HepG2 (cell line): ENCODE measurements around the gene CEP162.

Source experiments
- CREM ChIP-seq, 2 experiments: sonication (generic) in 1 of 2; formaldehyde crosslinking in 1 of 2; IDR thresholded peaks; 2 replicates each; pipeline versions ENCODE4 v1.4.0 to v1.6.1; 2016 to 2020; ENCODE audit warnings: antibody characterized with exemption in 1 of 2, mild to moderate bottlenecking in 1 of 2, missing genetic modification reagents in 1 of 2
- ETV6 ChIP-seq: sonication (generic); formaldehyde crosslinking; conservative IDR thresholded peaks from 2 replicates; pipeline ENCODE4 v1.4.0; 2020; ENCODE audit warnings: missing genetic modification reagents
- HHEX ChIP-seq: IDR thresholded peaks from 2 replicates; pipeline ENCODE4 v1.6.1; 2016; ENCODE audit warnings: control low read depth
- HNRNPL ChIP-seq: fragments of 200-400 bp; formaldehyde crosslinking; IDR thresholded peaks from 2 replicates; pipeline ENCODE4 v1.6.1; 2017; ENCODE audit warnings: mild to moderate bottlenecking, low read depth, low read length
- KDM1A ChIP-seq: IDR thresholded peaks from 2 replicates; pipeline ENCODE4 v1.6.1; 2016; ENCODE audit warnings: missing compliant biosample characterization
- SOX6 ChIP-seq, 2 experiments: fragments of 450-650 bp in 1 of 2; sonication (generic) in 1 of 2; formaldehyde crosslinking in 1 of 2; IDR thresholded peaks; 2 replicates each; pipeline versions ENCODE4 v1.4.0 to v1.6.1; 2017 to 2020; ENCODE audit warnings: antibody characterized with exemption in 1 of 2, mild to moderate bottlenecking in 1 of 2, missing genetic modification reagents in 1 of 2
- YY1 ChIP-seq: IDR thresholded peaks from 2 replicates; pipeline ENCODE4 v1.6.1; 2011; ENCODE audit warnings: low read length, low read depth, moderate library complexity, mild to moderate bottlenecking; ENCODE audit not compliant: insufficient read depth, insufficient replicate concordance
- ZBTB8A ChIP-seq: sonication (generic); formaldehyde crosslinking; IDR thresholded peaks from 2 replicates; pipeline ENCODE4 v1.4.0; 2020; ENCODE audit warnings: mild to moderate bottlenecking, low read depth, missing genetic modification reagents, borderline replicate concordance
- ZNF230 ChIP-seq: sonication (generic); formaldehyde crosslinking; IDR thresholded peaks from 2 replicates; pipeline ENCODE4 v1.4.0; 2020; ENCODE audit warnings: mild to moderate bottlenecking, missing genetic modification reagents
- TF ChIP-seq, protein P1 (sequence below): sonication (generic); formaldehyde crosslinking; IDR thresholded peaks from 2 replicates; pipeline ENCODE4 v1.5.0; 2020; ENCODE audit warnings: mild to moderate bottlenecking, missing genetic modification reagents, moderate library complexity
- TF ChIP-seq, protein P2 (sequence below): sonication (generic); formaldehyde crosslinking; IDR thresholded peaks from 2 replicates; pipeline ENCODE4 v1.8.1; 2023; ENCODE audit warnings: missing genetic modification reagents, inconsistent platforms, borderline replicate concordance
- TF ChIP-seq, protein P3 (sequence below): sonication (generic); formaldehyde crosslinking; IDR thresholded peaks from 2 replicates; pipeline ENCODE4 v1.5.1; 2020; ENCODE audit warnings: mild to moderate bottlenecking, missing genetic modification reagents, borderline replicate concordance
- TF ChIP-seq, protein P4 (sequence below): sonication (generic); formaldehyde crosslinking; IDR thresholded peaks from 2 replicates; pipeline ENCODE4 v1.4.0; 2020; ENCODE audit warnings: missing genetic modification reagents

- no peak for TF ChIP-seq HNRNPL
- no peak for TF ChIP-seq ZBTB8A (CRISPR knock-in tag)
- TF ChIP-seq, protein P1, sequence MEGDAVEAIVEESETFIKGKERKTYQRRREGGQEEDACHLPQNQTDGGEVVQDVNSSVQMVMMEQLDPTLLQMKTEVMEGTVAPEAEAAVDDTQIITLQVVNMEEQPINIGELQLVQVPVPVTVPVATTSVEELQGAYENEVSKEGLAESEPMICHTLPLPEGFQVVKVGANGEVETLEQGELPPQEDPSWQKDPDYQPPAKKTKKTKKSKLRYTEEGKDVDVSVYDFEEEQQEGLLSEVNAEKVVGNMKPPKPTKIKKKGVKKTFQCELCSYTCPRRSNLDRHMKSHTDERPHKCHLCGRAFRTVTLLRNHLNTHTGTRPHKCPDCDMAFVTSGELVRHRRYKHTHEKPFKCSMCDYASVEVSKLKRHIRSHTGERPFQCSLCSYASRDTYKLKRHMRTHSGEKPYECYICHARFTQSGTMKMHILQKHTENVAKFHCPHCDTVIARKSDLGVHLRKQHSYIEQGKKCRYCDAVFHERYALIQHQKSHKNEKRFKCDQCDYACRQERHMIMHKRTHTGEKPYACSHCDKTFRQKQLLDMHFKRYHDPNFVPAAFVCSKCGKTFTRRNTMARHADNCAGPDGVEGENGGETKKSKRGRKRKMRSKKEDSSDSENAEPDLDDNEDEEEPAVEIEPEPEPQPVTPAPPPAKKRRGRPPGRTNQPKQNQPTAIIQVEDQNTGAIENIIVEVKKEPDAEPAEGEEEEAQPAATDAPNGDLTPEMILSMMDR (CRISPR knock-in tag): no peak
- TF ChIP-seq KDM1A (CRISPR knock-in tag): no peak
- TF ChIP-seq, protein P2, sequence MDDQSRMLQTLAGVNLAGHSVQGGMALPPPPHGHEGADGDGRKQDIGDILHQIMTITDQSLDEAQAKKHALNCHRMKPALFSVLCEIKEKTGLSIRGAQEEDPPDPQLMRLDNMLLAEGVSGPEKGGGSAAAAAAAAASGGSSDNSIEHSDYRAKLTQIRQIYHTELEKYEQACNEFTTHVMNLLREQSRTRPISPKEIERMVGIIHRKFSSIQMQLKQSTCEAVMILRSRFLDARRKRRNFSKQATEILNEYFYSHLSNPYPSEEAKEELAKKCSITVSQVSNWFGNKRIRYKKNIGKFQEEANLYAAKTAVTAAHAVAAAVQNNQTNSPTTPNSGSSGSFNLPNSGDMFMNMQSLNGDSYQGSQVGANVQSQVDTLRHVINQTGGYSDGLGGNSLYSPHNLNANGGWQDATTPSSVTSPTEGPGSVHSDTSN (CRISPR knock-in tag): no peak
- no peak for TF ChIP-seq ZNF230
- no peak for TF ChIP-seq CREM (IDR thresholded peaks at IDR 0.05)
- TF ChIP-seq CREM (CRISPR knock-in tag; IDR thresholded peaks at IDR 0.05): no peak
- no peak for TF ChIP-seq ETV6 (CRISPR knock-in tag)
- TF ChIP-seq SOX6 (IDR thresholded peaks at IDR 0.05): no peak
- TF ChIP-seq SOX6 (CRISPR knock-in tag; IDR thresholded peaks at IDR 0.05): no peak
- no peak for TF ChIP-seq HHEX
- TF ChIP-seq YY1: no peak
- TF ChIP-seq, protein P3, sequence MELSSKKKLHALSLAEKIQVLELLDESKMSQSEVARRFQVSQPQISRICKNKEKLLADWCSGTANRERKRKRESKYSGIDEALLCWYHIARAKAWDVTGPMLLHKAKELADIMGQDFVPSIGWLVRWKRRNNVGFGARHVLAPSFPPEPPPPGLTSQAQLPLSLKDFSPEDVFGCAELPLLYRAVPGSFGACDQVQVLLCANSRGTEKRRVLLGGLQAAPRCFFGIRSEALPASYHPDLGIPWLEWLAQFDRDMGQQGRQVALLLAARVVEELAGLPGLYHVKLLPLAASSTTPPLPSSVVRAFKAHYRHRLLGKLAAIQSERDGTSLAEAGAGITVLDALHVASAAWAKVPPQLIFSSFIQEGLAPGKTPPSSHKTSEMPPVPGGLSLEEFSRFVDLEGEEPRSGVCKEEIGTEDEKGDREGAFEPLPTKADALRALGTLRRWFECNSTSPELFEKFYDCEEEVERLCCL (CRISPR knock-in tag): no peak
- TF ChIP-seq, protein P4, sequence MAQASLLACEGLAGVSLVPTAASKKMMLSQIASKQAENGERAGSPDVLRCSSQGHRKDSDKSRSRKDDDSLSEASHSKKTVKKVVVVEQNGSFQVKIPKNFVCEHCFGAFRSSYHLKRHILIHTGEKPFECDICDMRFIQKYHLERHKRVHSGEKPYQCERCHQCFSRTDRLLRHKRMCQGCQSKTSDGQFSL (CRISPR knock-in tag): no peak
Measured at GRCh38 chr6:84119277-84119676, 108.2 kb downstream of the CEP162 start.
